ENCODE measurements around the gene MRTFA.

MRTFA gene

DNA sequence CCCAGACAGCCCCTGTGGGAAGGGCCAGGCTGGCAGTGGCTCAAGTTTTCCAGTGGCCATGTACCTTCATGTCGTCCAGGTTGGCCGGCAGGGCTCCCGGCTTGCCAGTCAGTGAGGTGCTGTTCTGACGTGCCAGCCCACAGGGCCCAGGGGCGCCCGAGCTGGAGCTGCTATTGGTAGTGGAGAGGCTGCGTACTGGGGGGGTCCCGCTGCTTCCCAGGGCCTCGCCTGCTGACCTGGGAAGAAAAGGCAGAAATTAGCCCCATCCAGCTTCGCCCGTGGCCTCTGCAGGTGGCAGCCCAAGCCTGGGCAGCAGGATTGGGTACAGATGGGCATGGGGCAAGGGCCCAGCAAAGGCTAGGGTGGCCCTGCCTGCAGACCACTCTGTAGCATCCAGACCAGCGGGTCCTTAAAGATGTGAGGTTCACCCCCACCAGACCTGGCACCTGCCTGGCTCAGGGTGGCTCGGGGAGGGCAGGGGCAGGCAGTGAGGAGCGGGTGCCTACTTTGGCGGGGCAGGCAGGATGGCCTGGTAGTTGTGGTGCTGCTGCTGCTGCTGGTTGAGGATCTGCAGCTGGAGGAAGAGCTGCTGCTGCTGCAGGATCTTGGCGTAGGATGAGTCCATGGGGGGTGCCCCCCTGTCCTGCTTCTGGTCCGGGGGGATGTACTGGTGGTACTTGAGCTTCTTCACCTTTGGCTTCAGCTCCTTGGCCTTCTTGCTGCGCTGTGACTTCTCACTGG, 216.0 kb downstream of the MRTFA start:
- Histone ChIP-seq H2BK15ac (ENCODE audit: low read length) (no peak overlapping the region), H2BK120ac (ENCODE audit: low read depth, low read length) (no peak overlapping the region), H3K18ac (ENCODE audit: low read length) (no peak overlapping the region), H4K91ac (ENCODE audit: low read depth, low read length, poor library complexity) (no peak overlapping the region), H3K4ac (ENCODE audit: low read length) (no peak overlapping the region), H3K4me3 (ENCODE audit: low read length in 2 of 2) (no peak overlapping the region), H4K8ac (ENCODE audit: low read depth, low read length) (no peak overlapping the region), H2AFZ (ENCODE audit: low read length) (no peak overlapping the region), H2BK5ac (ENCODE audit: low read length) (no peak overlapping the region), H2BK12ac (ENCODE audit: low read length) (peak overlapping the region; percentile 19), H3K4me2 (ENCODE audit: insufficient read depth, low read length, poor library complexity, severe bottlenecking) (no peak overlapping the region), H3K9ac (ENCODE audit: low read depth, low read length, poor library complexity) (peak overlapping the region; percentile 40), H3K27me3 (ENCODE audit: control insufficient read depth in 3 of 3, insufficient read depth in 3 of 3, low read depth in 1 of 3, low read length in 3 of 3) (no peaks in the 10 kb centered on the region), H3K79me1 (ENCODE audit: low read depth, low read length) (peaks cover 3% of the 10 kb centered on the region), H3K36me3 (replicated peaks in 1 of 2; ENCODE audit: control insufficient read depth in 2 of 2, insufficient read depth in 2 of 2, low read length in 2 of 2) (peaks cover 62 to 91% of the 10 kb centered on the region in 2 donors), H2AK5ac (ENCODE audit: low read depth, low read length) (no peak overlapping the region), H3K4me1 (ENCODE audit: control insufficient read depth in 2 of 2, insufficient read depth in 1 of 2, low read depth in 1 of 2, low read length in 2 of 2) (no peaks in the 10 kb centered on the region), H3K23ac (ENCODE audit: low read depth, low read length, poor library complexity) (no peak overlapping the region), H3K9me3 (replicated peaks in 1 of 2; ENCODE audit: control insufficient read depth in 2 of 2, insufficient read depth in 1 of 2, low read depth in 1 of 2, low read length in 2 of 2) (no peaks in the 10 kb centered on the region), H3K14ac (ENCODE audit: low read length) (peak overlapping the region; percentile 71), H3K27ac (replicated peaks; ENCODE audit: low read length) (no peak overlapping the region)
- WGBS, 2 donors (ENCODE audit: extremely low coverage in 2 of 2, insufficient read length in 2 of 2, insufficient replicate concordance in 1 of 2), result no CpG with 5 or more reads among the region's 18 CpGs
- no peak for DNase-seq (ENCODE audit: low spot score)

DNA sequence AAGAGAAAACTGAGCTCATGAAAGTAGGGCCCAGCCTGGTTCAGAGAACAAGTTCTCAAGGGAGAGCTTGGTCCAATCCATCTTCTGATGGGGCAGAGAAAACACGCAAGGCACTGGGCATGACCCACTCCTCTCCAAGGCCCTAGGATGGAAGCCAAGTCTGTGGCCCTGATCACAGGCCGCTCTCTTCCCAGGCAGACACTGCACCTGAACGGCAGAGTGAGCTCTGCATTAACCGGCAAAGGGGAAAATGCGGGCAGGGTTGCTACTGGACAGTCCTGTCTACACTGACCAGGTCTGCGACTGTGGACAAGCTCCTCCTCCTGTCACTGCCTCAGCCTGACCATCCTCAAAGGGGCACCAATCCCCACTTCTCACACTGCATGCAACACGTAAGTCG, 216.8 kb downstream of the MRTFA start:
- Histone ChIP-seq H4K8ac (ENCODE audit: low read depth, low read length) (no peak overlapping the region), H3K4me2 (ENCODE audit: insufficient read depth, low read length, poor library complexity, severe bottlenecking) (no peak overlapping the region), H3K4ac (ENCODE audit: low read length) (no peak overlapping the region), H3K36me3 (replicated peaks in 1 of 2; ENCODE audit: control insufficient read depth in 2 of 2, insufficient read depth in 2 of 2, low read length in 2 of 2) (peaks cover 57 to 83% of the 10 kb centered on the region in 2 donors), H3K9me3 (replicated peaks in 1 of 2; ENCODE audit: control insufficient read depth in 2 of 2, insufficient read depth in 1 of 2, low read depth in 1 of 2, low read length in 2 of 2) (no peaks in the 10 kb centered on the region), H2BK12ac (ENCODE audit: low read length) (no peak overlapping the region), H3K79me1 (ENCODE audit: low read depth, low read length) (peaks cover 1% of the 10 kb centered on the region), H2AK5ac (ENCODE audit: low read depth, low read length) (no peak overlapping the region), H3K23ac (ENCODE audit: low read depth, low read length, poor library complexity) (peak overlapping the region; percentile 45), H3K4me1 (ENCODE audit: control insufficient read depth in 2 of 2, insufficient read depth in 1 of 2, low read depth in 1 of 2, low read length in 2 of 2) (no peaks in the 10 kb centered on the region), H3K27me3 (ENCODE audit: control insufficient read depth in 3 of 3, insufficient read depth in 3 of 3, low read depth in 1 of 3, low read length in 3 of 3) (no peaks in the 10 kb centered on the region), H3K9ac (ENCODE audit: low read depth, low read length, poor library complexity) (no peak overlapping the region), H2BK5ac (ENCODE audit: low read length) (no peak overlapping the region), H3K27ac (replicated peaks; ENCODE audit: low read length) (no peak overlapping the region), H2BK120ac (ENCODE audit: low read depth, low read length) (no peak overlapping the region), H3K4me3 (ENCODE audit: low read length in 2 of 2) (peak overlapping the region in 1 of 2 donors; percentile 15), H2AFZ (ENCODE audit: low read length) (no peak overlapping the region), H4K91ac (ENCODE audit: low read depth, low read length, poor library complexity) (no peak overlapping the region), H3K18ac (ENCODE audit: low read length) (no peak overlapping the region), H3K14ac (ENCODE audit: low read length) (no peak overlapping the region), H2BK15ac (ENCODE audit: low read length) (no peak overlapping the region)
- DNase-seq (ENCODE audit: low spot score), result no peak
- WGBS, 2 donors (ENCODE audit: extremely low coverage in 2 of 2, insufficient read length in 2 of 2, insufficient replicate concordance in 1 of 2), result no CpG with 5 or more reads among the region's 8 CpGs

DNA sequence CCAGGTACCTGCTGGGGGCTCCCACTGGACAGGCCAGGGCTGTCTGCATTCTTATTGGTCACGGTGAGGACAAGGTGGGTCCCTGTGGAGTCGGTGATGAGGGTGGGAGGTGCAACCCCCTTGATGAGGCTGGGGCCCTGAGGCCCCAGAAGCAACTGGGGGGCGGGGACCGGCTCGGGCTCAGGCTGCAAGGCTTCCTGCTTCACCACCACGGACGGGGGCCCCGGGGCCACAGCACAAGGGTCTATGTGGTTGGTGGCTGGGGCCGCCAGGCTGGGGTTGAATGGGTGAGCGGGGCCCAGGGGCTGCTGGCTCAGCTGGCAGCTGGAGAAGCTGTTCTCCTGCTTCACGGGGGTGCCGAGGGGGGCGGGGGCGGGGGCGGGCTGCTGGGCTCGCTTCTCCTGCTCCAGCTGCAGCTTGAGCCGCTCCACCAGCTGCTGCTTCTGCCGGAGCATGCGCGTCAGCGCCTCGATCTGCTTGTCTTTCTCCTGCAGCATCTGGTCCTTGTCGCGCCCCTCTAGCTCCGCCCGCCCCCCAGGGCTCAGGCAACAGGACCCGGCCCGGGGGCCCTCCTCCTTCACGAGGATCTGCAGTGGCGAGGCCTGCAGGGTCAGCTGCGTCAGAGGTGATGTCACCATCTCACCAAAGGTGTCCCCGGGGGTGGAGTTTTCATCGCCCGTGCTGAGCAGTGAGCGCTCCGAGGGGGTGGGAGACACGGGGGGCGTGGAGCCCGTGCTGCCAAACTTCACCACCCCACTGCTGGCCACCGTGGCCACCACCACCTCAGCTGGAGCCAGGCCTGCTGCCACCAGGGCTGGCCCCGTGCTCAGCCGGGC, 217.9 kb downstream of the MRTFA start:
- no peak overlapping the region for H2BK5ac ChIP-seq (ENCODE audit: low read length)
- H2BK120ac ChIP-seq (ENCODE audit: low read depth, low read length), result no peak overlapping the region
- H3K4me2 ChIP-seq (ENCODE audit: insufficient read depth, low read length, poor library complexity, severe bottlenecking), result no peak overlapping the region
- H4K91ac ChIP-seq (ENCODE audit: low read depth, low read length, poor library complexity), result no peak overlapping the region
- no peak overlapping the region for H2AK5ac ChIP-seq (ENCODE audit: low read depth, low read length)
- H3K9ac ChIP-seq (ENCODE audit: low read depth, low read length, poor library complexity), result no peak overlapping the region
- no peak overlapping the region for H2BK15ac ChIP-seq (ENCODE audit: low read length)
- no peak overlapping the region for H3K27ac ChIP-seq (replicated peaks; ENCODE audit: low read length)
- peak overlapping the region; percentile 8 for H3K14ac ChIP-seq (ENCODE audit: low read length)
- H4K8ac ChIP-seq (ENCODE audit: low read depth, low read length), result no peak overlapping the region
- no peak for DNase-seq (ENCODE audit: low spot score)
- no peaks in the 10 kb centered on the region for H3K27me3 ChIP-seq (ENCODE audit: control insufficient read depth in 3 of 3, insufficient read depth in 3 of 3, low read depth in 1 of 3, low read length in 3 of 3)
- no peak overlapping the region for H3K4me3 ChIP-seq (ENCODE audit: low read length in 2 of 2)
- H3K79me1 ChIP-seq (ENCODE audit: low read depth, low read length), result peaks cover 1% of the 10 kb centered on the region
- peak overlapping the region; percentile 43 for H3K23ac ChIP-seq (ENCODE audit: low read depth, low read length, poor library complexity)
- no peak overlapping the region for H3K4ac ChIP-seq (ENCODE audit: low read length)
- no peaks in the 10 kb centered on the region for H3K4me1 ChIP-seq (ENCODE audit: control insufficient read depth in 2 of 2, insufficient read depth in 1 of 2, low read depth in 1 of 2, low read length in 2 of 2)
- H2BK12ac ChIP-seq (ENCODE audit: low read length), result no peak overlapping the region
- peaks cover 56 to 72% of the 10 kb centered on the region in 2 donors for H3K36me3 ChIP-seq (replicated peaks in 1 of 2; ENCODE audit: control insufficient read depth in 2 of 2, insufficient read depth in 2 of 2, low read length in 2 of 2)
- H3K9me3 ChIP-seq (replicated peaks in 1 of 2; ENCODE audit: control insufficient read depth in 2 of 2, insufficient read depth in 1 of 2, low read depth in 1 of 2, low read length in 2 of 2), result peaks cover 0 to 3% of the 10 kb centered on the region in 2 donors
- H3K18ac ChIP-seq (ENCODE audit: low read length), result no peak overlapping the region
- no CpG with 5 or more reads among the region's 42 CpGs for WGBS, 2 donors (ENCODE audit: extremely low coverage in 2 of 2, insufficient read length in 2 of 2, insufficient replicate concordance in 1 of 2)
- H2AFZ ChIP-seq (ENCODE audit: low read length), result no peak overlapping the region

DNA sequence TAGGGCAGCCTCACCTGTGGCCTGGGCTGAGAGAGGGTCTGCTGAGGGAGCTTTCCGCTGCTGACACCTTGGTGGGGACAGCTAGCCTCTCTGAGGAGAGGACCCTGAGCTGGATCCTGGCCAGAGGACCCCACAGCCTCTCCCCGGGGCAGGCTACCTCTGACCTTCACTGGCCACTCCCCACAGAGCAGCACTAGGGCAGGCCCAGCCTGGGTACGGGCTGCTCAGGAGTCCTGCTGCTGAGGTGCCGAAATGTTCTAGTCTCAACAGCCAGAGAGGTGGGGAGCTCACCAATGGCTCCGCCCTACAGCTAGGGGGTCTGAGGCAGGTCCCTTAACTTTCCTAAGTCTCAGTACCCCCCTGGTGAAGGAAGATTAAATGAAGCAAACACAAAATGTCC, 218.6 kb downstream of the MRTFA start:
- peaks cover 1% of the 10 kb centered on the region for H3K79me1 ChIP-seq (ENCODE audit: low read depth, low read length)
- H3K4me3 ChIP-seq (ENCODE audit: low read length in 2 of 2), result no peak overlapping the region
- no peak overlapping the region for H3K4ac ChIP-seq (ENCODE audit: low read length)
- no peak overlapping the region for H3K4me2 ChIP-seq (ENCODE audit: insufficient read depth, low read length, poor library complexity, severe bottlenecking)
- no peaks in the 10 kb centered on the region for H3K27me3 ChIP-seq (ENCODE audit: control insufficient read depth in 3 of 3, insufficient read depth in 3 of 3, low read depth in 1 of 3, low read length in 3 of 3)
- no peak overlapping the region for H2BK5ac ChIP-seq (ENCODE audit: low read length)
- H3K9ac ChIP-seq (ENCODE audit: low read depth, low read length, poor library complexity), result no peak overlapping the region
- H2AK5ac ChIP-seq (ENCODE audit: low read depth, low read length), result no peak overlapping the region
- no peak overlapping the region for H3K14ac ChIP-seq (ENCODE audit: low read length)
- no peak overlapping the region for H4K8ac ChIP-seq (ENCODE audit: low read depth, low read length)
- H2BK120ac ChIP-seq (ENCODE audit: low read depth, low read length), result no peak overlapping the region
- no CpG with 5 or more reads among the region's 5 CpGs for WGBS, 2 donors (ENCODE audit: extremely low coverage in 2 of 2, insufficient read length in 2 of 2, insufficient replicate concordance in 1 of 2)
- no peak overlapping the region for H3K23ac ChIP-seq (ENCODE audit: low read depth, low read length, poor library complexity)
- no peak overlapping the region for H3K18ac ChIP-seq (ENCODE audit: low read length)
- H2BK12ac ChIP-seq (ENCODE audit: low read length), result no peak overlapping the region
- H2BK15ac ChIP-seq (ENCODE audit: low read length), result no peak overlapping the region
- no peak overlapping the region for H2AFZ ChIP-seq (ENCODE audit: low read length)
- H3K4me1 ChIP-seq (ENCODE audit: control insufficient read depth in 2 of 2, insufficient read depth in 1 of 2, low read depth in 1 of 2, low read length in 2 of 2), result no peaks in the 10 kb centered on the region
- H3K9me3 ChIP-seq (replicated peaks in 1 of 2; ENCODE audit: control insufficient read depth in 2 of 2, insufficient read depth in 1 of 2, low read depth in 1 of 2, low read length in 2 of 2), result peaks cover 0 to 3% of the 10 kb centered on the region in 2 donors
- no peak for DNase-seq (ENCODE audit: low spot score)
- peaks cover 49 to 65% of the 10 kb centered on the region in 2 donors for H3K36me3 ChIP-seq (replicated peaks in 1 of 2; ENCODE audit: control insufficient read depth in 2 of 2, insufficient read depth in 2 of 2, low read length in 2 of 2)
- H4K91ac ChIP-seq (ENCODE audit: low read depth, low read length, poor library complexity), result no peak overlapping the region
- no peak overlapping the region for H3K27ac ChIP-seq (replicated peaks; ENCODE audit: low read length)
